ENCODE measurements around the gene AUTS2.

Gene AUTS2

GRCh38 chr7:70188901-70189650 lies 590.8 kb downstream of the AUTS2 start:
- DNase-seq (ENCODE audit: low read depth) = no peak

- no peak for DNase-seq (ENCODE audit: low read depth)
These were observed 591.5 kb downstream of the AUTS2 start for GRCh38 chr7:70189776-70190175.

- DNase-seq (ENCODE audit: low read depth) = no peak
These were observed 592.0 kb downstream of the AUTS2 start for GRCh38 chr7:70190281-70190680.

GRCh38 chr7:70193514-70193913 lies 595.2 kb downstream of the AUTS2 start:
- no peak for DNase-seq (ENCODE audit: low read depth)

- DNase-seq (ENCODE audit: low read depth) = no peak
These were observed 610.2 kb downstream of the AUTS2 start for GRCh38 chr7:70208236-70209063.

- no peak for DNase-seq (ENCODE audit: low read depth)
These were observed 612.1 kb downstream of the AUTS2 start for GRCh38 chr7:70210200-70210935.

- DNase-seq (ENCODE audit: low read depth) = no peak
These were observed 612.6 kb downstream of the AUTS2 start for GRCh38 chr7:70210936-70211310.

GRCh38 chr7:70212281-70212680 lies 614.0 kb downstream of the AUTS2 start:
- no peak for DNase-seq (ENCODE audit: low read depth)

- DNase-seq (ENCODE audit: low read depth) = no peak
These were observed 615.8 kb downstream of the AUTS2 start for GRCh38 chr7:70214071-70214470.

- no peak for DNase-seq (ENCODE audit: low read depth)
These were observed 617.2 kb downstream of the AUTS2 start for GRCh38 chr7:70215491-70215890.

- DNase-seq (ENCODE audit: low read depth) = no peak
These were observed 619.3 kb downstream of the AUTS2 start for GRCh38 chr7:70217571-70217970.

- DNase-seq (ENCODE audit: low read depth) = no peak
These were observed 619.7 kb downstream of the AUTS2 start for GRCh38 chr7:70218006-70218405.

GRCh38 chr7:70219061-70219460 lies 620.8 kb downstream of the AUTS2 start:
- DNase-seq (ENCODE audit: low read depth) = no peak

GRCh38 chr7:70229242-70229641 lies 631.0 kb downstream of the AUTS2 start:
- DNase-seq (ENCODE audit: low read depth) = no peak

- no peak for DNase-seq (ENCODE audit: low read depth)
These were observed 632.5 kb downstream of the AUTS2 start for GRCh38 chr7:70230761-70231160.

- no peak for DNase-seq (ENCODE audit: low read depth)
These were observed 635.5 kb downstream of the AUTS2 start for GRCh38 chr7:70233776-70234175.

- no peak for DNase-seq (ENCODE audit: low read depth)
These were observed 639.0 kb downstream of the AUTS2 start for GRCh38 chr7:70237256-70237655.

- no peak for DNase-seq (ENCODE audit: low read depth)
These were observed 639.7 kb downstream of the AUTS2 start for GRCh38 chr7:70237831-70238575.

GRCh38 chr7:70239918-70240317 lies 641.6 kb downstream of the AUTS2 start:
- DNase-seq (ENCODE audit: low read depth) = no peak

GRCh38 chr7:70240873-70241272 lies 642.6 kb downstream of the AUTS2 start:
- DNase-seq (ENCODE audit: low read depth) = no peak

- DNase-seq (ENCODE audit: low read depth) = no peak
These were observed 643.4 kb downstream of the AUTS2 start for GRCh38 chr7:70241536-70242175.

- DNase-seq (ENCODE audit: low read depth) = no peak
These were observed 644.6 kb downstream of the AUTS2 start for GRCh38 chr7:70242826-70243225.

Measured in stimulated activated CD8-positive, alpha-beta memory T cell treated with anti-CD3 and anti-CD28 coated beads, Interleukin-4, amount 100 ng/mL, for 24 hours (primary cell).